IMR-90 (cell line): ENCODE results near the gene ERCC4. TPM values are rescaled to one million over a fixed set of nuclear protein-coding genes. Genes with fewer than 3 reads are reported as not detected.

Experiments
- ATAC-seq: fragments of 200-7000 bp; cut with Tn5 transposase; 2 replicates; pipeline ENCODE4 v1.9.1; 2020; ENCODE audit warnings: low read depth, mild to moderate bottlenecking, moderate library complexity
- BruUV-seq: library from RNA; stranded (reverse); fragments of 400-500 nt; replicated peaks from 2 replicates; lab custom pipeline; 2021; lab: Mats Ljungman, UMichigan
- CTCF ChIA-PET: fragments of 300-600 bp; formaldehyde crosslinking; extraction: SDS; loops from one replicate; lab custom pipeline; 2021; ENCODE audit warnings: antibody characterized with exemption; lab: Yijun Ruan, JAX
- POLR2A ChIA-PET: fragments of 300-600 bp; sonication (Branson Sonifier 250); formaldehyde crosslinking; loops from one replicate; lab custom pipeline; 2022; ENCODE audit warnings: antibody characterized with exemption; ENCODE audit not compliant: unreplicated experiment; lab: Charles Lee
- DNase-seq: peaks from one replicate; pipeline ENCODE4 v3.0.0; 2013
- H2AFZ ChIP-seq: replicated peaks from 2 replicates; pipeline ENCODE3; 2013; ENCODE audit warnings: low read length, mild to moderate bottlenecking; ENCODE audit not compliant: poor library complexity
- H2AK5ac ChIP-seq: 2 replicates; pipeline ENCODE4 v1.6.1; 2013; ENCODE audit warnings: low read depth, low read length, inconsistent platforms
- H2AK9ac ChIP-seq: replicated peaks from 2 replicates; pipeline ENCODE3; 2013; ENCODE audit warnings: mild to moderate bottlenecking, low read depth, low read length, moderate library complexity; ENCODE audit not compliant: poor library complexity
- H2BK120ac ChIP-seq: 2 replicates; pipeline ENCODE4 v1.6.1; 2013; ENCODE audit warnings: low read depth, low read length, inconsistent platforms
- H2BK15ac ChIP-seq: 3 replicates; pipeline ENCODE4 v1.6.1; 2013; ENCODE audit warnings: low read depth, low read length, inconsistent platforms
- H2BK20ac ChIP-seq: 2 replicates; pipeline ENCODE4 v1.6.1; 2013; ENCODE audit warnings: low read depth, mild to moderate bottlenecking, inconsistent platforms, low read length, moderate library complexity
- H2BK5ac ChIP-seq: 2 replicates; pipeline ENCODE4 v1.6.1; 2013; ENCODE audit warnings: mild to moderate bottlenecking, low read depth, low read length, inconsistent platforms; ENCODE audit not compliant: poor library complexity, severe bottlenecking
- H3K14ac ChIP-seq: replicated peaks from 2 replicates; pipeline ENCODE4 v1.6.1; 2013; ENCODE audit warnings: low read depth, low read length, inconsistent platforms
- H3K18ac ChIP-seq: 2 replicates; pipeline ENCODE4 v1.6.1; 2013; ENCODE audit warnings: low read depth, low read length, control low read depth
- H3K23ac ChIP-seq: 2 replicates; pipeline ENCODE4 v1.6.1; 2013; ENCODE audit warnings: low read depth, low read length, inconsistent platforms
- H3K27ac ChIP-seq: 2 replicates; pipeline ENCODE4 v1.5.1; 2013; ENCODE audit warnings: mild to moderate bottlenecking, control low read depth, low read length; ENCODE audit not compliant: insufficient read depth
- H3K27me3 ChIP-seq: 2 replicates; pipeline ENCODE4 v1.6.1; 2013; ENCODE audit warnings: low read length; ENCODE audit not compliant: control insufficient read depth, insufficient read depth
- H3K36me3 ChIP-seq: 2 replicates; pipeline ENCODE4 v1.6.1; 2013; ENCODE audit warnings: low read length, mixed read lengths; ENCODE audit not compliant: control insufficient read depth, insufficient read depth
- H3K4ac ChIP-seq: 2 replicates; pipeline ENCODE4 v1.6.1; 2013; ENCODE audit warnings: low read depth, low read length, inconsistent platforms
- H3K4me1 ChIP-seq: 2 replicates; pipeline ENCODE4 v1.6.1; 2013; ENCODE audit warnings: low read length, mixed read lengths; ENCODE audit not compliant: control insufficient read depth, insufficient read depth
- H3K4me2 ChIP-seq: 2 replicates; pipeline ENCODE4 v1.6.1; 2013; ENCODE audit warnings: low read depth, mild to moderate bottlenecking, control low read depth, low read length, moderate library complexity
- H3K4me3 ChIP-seq: 2 replicates; pipeline ENCODE4 v1.5.1; 2013; ENCODE audit warnings: low read depth, mild to moderate bottlenecking, control low read depth, low read length, moderate library complexity; ENCODE audit not compliant: insufficient read depth
- H3K56ac ChIP-seq: 2 replicates; pipeline ENCODE4 v1.6.1; 2013; ENCODE audit warnings: low read length, inconsistent platforms; ENCODE audit not compliant: insufficient read depth; ENCODE audit errors: extremely low read depth
- H3K79me1 ChIP-seq, 2 experiments: 2 replicates each; pipeline ENCODE4 v1.6.1; 2013; ENCODE audit warnings: low read length in 2 of 2, inconsistent platforms in 1 of 2, low read depth in 1 of 2
- H3K9ac ChIP-seq: 2 replicates; pipeline ENCODE4 v1.6.1; 2013; ENCODE audit warnings: low read depth, low read length, control low read depth
- H3K9me1 ChIP-seq: 2 replicates; pipeline ENCODE4 v1.6.1; 2013; ENCODE audit warnings: low read length, inconsistent platforms; ENCODE audit not compliant: insufficient read depth
- H3K9me3 ChIP-seq: 2 replicates; pipeline ENCODE4 v1.6.1; 2013; ENCODE audit warnings: low read length; ENCODE audit not compliant: control insufficient read depth, insufficient read depth
- H4K20me1 ChIP-seq: 2 replicates; pipeline ENCODE4 v1.6.1; 2013; ENCODE audit warnings: low read length, inconsistent platforms; ENCODE audit not compliant: insufficient read depth
- H4K5ac ChIP-seq: 2 replicates; pipeline ENCODE4 v1.6.1; 2013; ENCODE audit warnings: mild to moderate bottlenecking, low read depth, low read length, control low read depth
- H4K8ac ChIP-seq, 2 experiments: 2 replicates each; pipeline ENCODE4 v1.6.1; 2013; ENCODE audit warnings: low read depth in 2 of 2, low read length in 2 of 2, control low read depth in 1 of 2, inconsistent platforms in 1 of 2
- H4K91ac ChIP-seq: 2 replicates; pipeline ENCODE4 v1.6.1; 2013; ENCODE audit warnings: low read depth, low read length, inconsistent platforms; ENCODE audit not compliant: insufficient read depth
- BHLHE40 ChIP-seq: fragments of 150-350 bp; IDR thresholded peaks from 2 replicates; pipeline ENCODE4 v1.6.1; 2016; ENCODE audit warnings: mild to moderate bottlenecking, low read depth, low read length
- CEBPB ChIP-seq: IDR thresholded peaks from 2 replicates; pipeline ENCODE4 v1.6.1; 2012; ENCODE audit warnings: low read depth, low read length, improper control_type of control experiment
- CHD1 ChIP-seq: IDR thresholded peaks from 2 replicates; pipeline ENCODE4 v1.6.1; 2012; ENCODE audit warnings: low read depth, low read length, improper control_type of control experiment
- CTCF ChIP-seq: conservative IDR thresholded peaks from 2 replicates; pipeline ENCODE4 v1.5.1; 2012; ENCODE audit warnings: mild to moderate bottlenecking, low read depth, low read length, improper control_type of control experiment
- ELK1 ChIP-seq: fragments of 150-350 bp; IDR thresholded peaks from 2 replicates; pipeline ENCODE4 v1.6.1; 2016; ENCODE audit warnings: low read depth, mild to moderate bottlenecking, low read length, moderate library complexity, borderline replicate concordance
- FOS ChIP-seq: fragments of 150-350 bp; IDR thresholded peaks from 2 replicates; pipeline ENCODE4 v1.6.1; 2016; ENCODE audit warnings: low read depth, low read length
- MAFK ChIP-seq: IDR thresholded peaks from 2 replicates; pipeline ENCODE4 v1.6.1; 2012; ENCODE audit warnings: low read depth, low read length, improper control_type of control experiment
- MAZ ChIP-seq: IDR thresholded peaks from 2 replicates; pipeline ENCODE4 v1.6.1; 2012; ENCODE audit warnings: low read depth, mild to moderate bottlenecking, low read length, improper control_type of control experiment, moderate library complexity, borderline replicate concordance
- MXI1 ChIP-seq: IDR thresholded peaks from 2 replicates; pipeline ENCODE4 v1.6.1; 2012; ENCODE audit warnings: low read depth, mild to moderate bottlenecking, low read length, moderate library complexity, borderline replicate concordance
- POLR2A ChIP-seq: IDR thresholded peaks from 2 replicates; pipeline ENCODE4 v1.6.1; 2012; ENCODE audit warnings: mild to moderate bottlenecking, low read depth, low read length
- RAD21 ChIP-seq: IDR thresholded peaks from 2 replicates; pipeline ENCODE4 v1.6.1; 2012; ENCODE audit warnings: low read length, improper control_type of control experiment
- RCOR1 ChIP-seq: IDR thresholded peaks from 2 replicates; pipeline ENCODE4 v1.6.1; 2012; ENCODE audit warnings: mild to moderate bottlenecking, low read length, improper control_type of control experiment; ENCODE audit not compliant: insufficient replicate concordance
- RFX5 ChIP-seq: IDR thresholded peaks from 2 replicates; pipeline ENCODE4 v1.8.0; 2012; ENCODE audit warnings: low read depth, mild to moderate bottlenecking, low read length, moderate library complexity
- SMC3 ChIP-seq: fragments of 150-350 bp; IDR thresholded peaks from 2 replicates; pipeline ENCODE4 v1.6.1; 2016; ENCODE audit warnings: low read depth, mild to moderate bottlenecking, antibody characterized with exemption, low read length, moderate library complexity
- USF2 ChIP-seq: fragments of 150-350 bp; IDR thresholded peaks from 2 replicates; pipeline ENCODE4 v1.6.1; 2017; ENCODE audit warnings: mild to moderate bottlenecking, antibody characterized with exemption, low read length, low read depth
- WGBS, 2 experiments: methylation state at CpG; one replicate each; pipeline versions ENCODE4 v1.1.5 to v1.1.7; 2013; ENCODE audit warnings: missing lambda C conversion rate in 2 of 2; ENCODE audit not compliant: insufficient read length in 1 of 2; ENCODE audit errors: extremely low coverage in 2 of 2; 5-methylcytosine and 5-hydroxymethylcytosine counted together
- dilution Hi-C: fragments of 300-500 bp; cut with HindIII; formaldehyde crosslinking; loops from one replicate; pipeline ENCODE4 v1.14.3; 2018; ENCODE audit warnings: low sequenced_read_pairs; ENCODE audit not compliant: unreplicated experiment
- in situ Hi-C: fragments of 300-500 bp; cut with MboI; formaldehyde crosslinking; loops from 3 replicates; pipeline ENCODE4 v1.14.3; 2019; ENCODE audit warnings: low sequenced_read_pairs, inconsistent platforms, mixed read lengths
- intact Hi-C: fragments of 100-400 bp; cut with micrococcal nuclease; formaldehyde crosslinking; loops from 2 replicates; pipeline ENCODE4 v1.10.0; 2022
- polyA plus RNA-seq, 3 experiments: library from polyadenylated mRNA; depleted of rRNA; stranded (reverse); fragments of >200 nt; gene quantifications; 2 replicates each; pipeline ENCODE4 v1.2.3, GENCODE V29; 2012; ENCODE audit warnings: low replicate concordance in 1 of 3
- total RNA-seq: library from RNA; depleted of rRNA; stranded (reverse); fragments of >200 nt; gene quantifications from 2 replicates; pipeline ENCODE4 v1.2.3, GENCODE V29; 2012

ERCC4 gene
- total and polyA plus RNA-seq, 2 of the 4 experiments (the other 2 are of a cell fraction): 2.9 to 19.2 TPM

GRCh38 chr16:13923703-13924298 is 3.8 kb downstream of the ERCC4 start:
- H3K79me1 ChIP-seq: peaks cover 18 to 19% of the 10 kb centered on the region in 2 experiments
- H2BK120ac ChIP-seq: no peak overlapping the region
- no peak overlapping the region for H4K8ac ChIP-seq
- H3K4me3 ChIP-seq: no peak overlapping the region
- intact Hi-C loops: loop anchor here (1.0 to 5.0 kb wide), 5 partner anchors 148 to 605 kb away; partner anchors contain the start of gene MRTFB
- dilution Hi-C loops: no loop called here
- no peak overlapping the region for H3K9ac ChIP-seq
- no peak overlapping the region for H4K91ac ChIP-seq
- CTCF ChIA-PET: interaction anchor here (1.0 to 2.0 kb wide), 6 partner anchors 11 to 362 kb away, joined by 4 to 11 read pairs (median 6); no protein-coding TSS in a partner anchor
- no peak overlapping the region for H3K27ac ChIP-seq
- no peak overlapping the region for H3K56ac ChIP-seq
- in situ Hi-C loops: loop anchor here (5.0 to 10.0 kb wide), 3 partner anchors 321 to 604 kb away; no protein-coding TSS in a partner anchor
- H2BK5ac ChIP-seq: no peak overlapping the region
- no peak overlapping the region for H2AK9ac ChIP-seq
- ATAC-seq (no peak), DNase-seq (peak; percentile 67)
- H3K4ac ChIP-seq: no peak overlapping the region
- no peak overlapping the region for H2BK20ac ChIP-seq
- no peaks in the 10 kb centered on the region for H3K9me3 ChIP-seq
- H2BK15ac ChIP-seq: no peak overlapping the region
- no TSS peak for BruUV-seq
- POLR2A ChIA-PET: interaction anchor here (0.7 kb wide), 2 partner anchors 13 to 293 kb away, joined by 3 to 5 read pairs; no protein-coding TSS in a partner anchor
- peaks cover 2% of the 10 kb centered on the region for H3K36me3 ChIP-seq
- H4K20me1 ChIP-seq: peaks cover 3% of the 10 kb centered on the region; the same call in 1 of the 2 replicates
- no peak overlapping the region for H2AK5ac ChIP-seq
- no peak overlapping the region for H3K18ac ChIP-seq
- WGBS, 2 experiments: no CpG with 5 or more reads among the region's 4 CpGs
- no peaks in the 10 kb centered on the region for H3K27me3 ChIP-seq
- H3K4me1 ChIP-seq: peaks cover 7% of the 10 kb centered on the region
- H2AFZ ChIP-seq: no peak overlapping the region
- no peak overlapping the region for H4K5ac ChIP-seq
- peaks cover 7% of the 10 kb centered on the region for H3K9me1 ChIP-seq
- H3K23ac ChIP-seq: no peak overlapping the region
- no peak overlapping the region for H3K14ac ChIP-seq
- no peak overlapping the region for H3K4me2 ChIP-seq
- TF ChIP-seq CEBPB: peak; percentile 9; the same call in 1 of the 2 replicates
- TF ChIP-seq CHD1: no peak
- no peak for TF ChIP-seq FOS
- no peak for TF ChIP-seq USF2
- no peak for TF ChIP-seq MAZ
- TF ChIP-seq RAD21: peak; percentile 87
- no peak for TF ChIP-seq POLR2A
- peak; percentile 75 for TF ChIP-seq SMC3
- no peak for TF ChIP-seq RFX5
- no peak for TF ChIP-seq MXI1
- TF ChIP-seq CTCF: peak; percentile 69
- TF ChIP-seq ELK1: no peak
- TF ChIP-seq BHLHE40: no peak
- TF ChIP-seq RCOR1: no peak
- no peak for TF ChIP-seq MAFK
